ENCODE measurements around the gene MED13. TPM values are rescaled to one million over a fixed set of nuclear protein-coding genes. Genes with fewer than 3 reads are reported as not detected.

The MED13 gene
- total RNA-seq, 1 donor from 2014 or later = 51.4 TPM

- peaks cover 2% of the 10 kb centered on the region for H3K27me3 Mint-ChIP-seq (ENCODE audit: unreplicated experiment)
- TF ChIP-seq CTCF (IDR thresholded peaks at IDR 0.05; ENCODE audit: unreplicated experiment) = no peak
- H3K4me1 Mint-ChIP-seq (ENCODE audit: unreplicated experiment) = peaks cover 4% of the 10 kb centered on the region
- H3K9me3 Mint-ChIP-seq (ENCODE audit: unreplicated experiment) = no peaks in the 10 kb centered on the region
- no peak overlapping the region for H3K4me3 Mint-ChIP-seq (ENCODE audit: unreplicated experiment)
- DNase-seq (ENCODE audit: low spot score) = no peak
- H3K27ac Mint-ChIP-seq (ENCODE audit: unreplicated experiment) = no peak overlapping the region
- peaks cover 7% of the 10 kb centered on the region for H3K36me3 Mint-ChIP-seq (ENCODE audit: low read depth, unreplicated experiment)
Measured at GRCh38 chr17:62045517-62045916, 19.6 kb downstream of the MED13 start.

- Mint-ChIP-seq H3K9me3 (ENCODE audit: unreplicated experiment) (no peaks in the 10 kb centered on the region), H3K4me1 (ENCODE audit: unreplicated experiment) (peaks cover 5% of the 10 kb centered on the region), H3K27me3 (ENCODE audit: unreplicated experiment) (peaks cover 2% of the 10 kb centered on the region), H3K4me3 (ENCODE audit: unreplicated experiment) (no peak overlapping the region), H3K27ac (ENCODE audit: unreplicated experiment) (no peak overlapping the region), H3K36me3 (ENCODE audit: low read depth, unreplicated experiment) (peaks cover 4% of the 10 kb centered on the region)
- DNase-seq (ENCODE audit: low spot score) = no peak
- no peak for TF ChIP-seq CTCF (IDR thresholded peaks at IDR 0.05; ENCODE audit: unreplicated experiment)
Measured at GRCh38 chr17:62045109-62045508, 20.0 kb downstream of the MED13 start.

- Mint-ChIP-seq H3K27ac (ENCODE audit: unreplicated experiment) (no peak overlapping the region), H3K36me3 (ENCODE audit: low read depth, unreplicated experiment) (no peaks in the 10 kb centered on the region)
Measured at GRCh38 chr17:62043602-62044001, 21.5 kb downstream of the MED13 start.

GRCh38 chr17:62043140-62043539 is 21.9 kb downstream of the MED13 start:
- Mint-ChIP-seq H3K36me3 (ENCODE audit: low read depth, unreplicated experiment) (no peaks in the 10 kb centered on the region), H3K27me3 (ENCODE audit: unreplicated experiment) (peaks cover 2% of the 10 kb centered on the region), H3K27ac (ENCODE audit: unreplicated experiment) (no peak overlapping the region), H3K9me3 (ENCODE audit: unreplicated experiment) (no peaks in the 10 kb centered on the region), H3K4me3 (ENCODE audit: unreplicated experiment) (no peak overlapping the region), H3K4me1 (ENCODE audit: unreplicated experiment) (peaks cover 5% of the 10 kb centered on the region)
- no peak for DNase-seq (ENCODE audit: low spot score)
- TF ChIP-seq CTCF (IDR thresholded peaks at IDR 0.05; ENCODE audit: unreplicated experiment) = no peak

More at GRCh38 chr17:62043602-62044001, 21.5 kb downstream of the MED13 start:
- Mint-ChIP-seq H3K9me3 (ENCODE audit: unreplicated experiment) (no peaks in the 10 kb centered on the region), H3K4me1 (ENCODE audit: unreplicated experiment) (peaks cover 5% of the 10 kb centered on the region), H3K27me3 (ENCODE audit: unreplicated experiment) (peaks cover 2% of the 10 kb centered on the region), H3K4me3 (ENCODE audit: unreplicated experiment) (no peak overlapping the region)
- DNase-seq (ENCODE audit: low spot score) = no peak
- TF ChIP-seq CTCF (IDR thresholded peaks at IDR 0.05; ENCODE audit: unreplicated experiment) = no peak

GRCh38 chr17:62038248-62038647 is 26.8 kb downstream of the MED13 start:
- no peak for DNase-seq (ENCODE audit: low spot score)
- Mint-ChIP-seq H3K4me3 (ENCODE audit: unreplicated experiment) (no peak overlapping the region), H3K27me3 (ENCODE audit: unreplicated experiment) (peaks cover 2% of the 10 kb centered on the region), H3K36me3 (ENCODE audit: low read depth, unreplicated experiment) (peaks cover 2% of the 10 kb centered on the region), H3K27ac (ENCODE audit: unreplicated experiment) (no peak overlapping the region), H3K9me3 (ENCODE audit: unreplicated experiment) (no peaks in the 10 kb centered on the region), H3K4me1 (ENCODE audit: unreplicated experiment) (peaks cover 5% of the 10 kb centered on the region)
- TF ChIP-seq CTCF (IDR thresholded peaks at IDR 0.05; ENCODE audit: unreplicated experiment) = no peak

All from endothelial cell (in vitro differentiated cells).